ENCODE data around the gene SPAG16. TPM values are rescaled to one million over a fixed set of nuclear protein-coding genes. Genes with fewer than 3 reads are reported as not detected.

The SPAG16 gene
- total and polyA plus RNA-seq, 2 donors from 2014 or later, result 35.9 to 38.5 TPM

- no peaks in the 10 kb centered on the region for H3K4me1 ChIP-seq (ENCODE audit: control insufficient read depth in 2 of 3, insufficient read depth in 2 of 3, low read depth in 1 of 3, low read length in 3 of 3)
- no peak overlapping the region for H3K9ac ChIP-seq (ENCODE audit: low read length in 3 of 3)
- intact Hi-C loops (cut with DNase I), result no loop called here
- TF ChIP-seq CTCF (IDR thresholded peaks at IDR 0.05; ENCODE audit: borderline replicate concordance, extremely low read depth, insufficient read depth), result no peak
- no peak for DNase-seq
- no peak overlapping the region for H3K27ac ChIP-seq (ENCODE audit: low read depth in 2 of 2, low read length in 2 of 2)
- no peak for FAIRE-seq
- H3K9me3 ChIP-seq (ENCODE audit: control insufficient read depth in 2 of 3, insufficient read depth in 1 of 3, low read length in 3 of 3), result no peaks in the 10 kb centered on the region
- no peak overlapping the region for H3K4me3 ChIP-seq (ENCODE audit: low read length in 3 of 3)
- H3K36me3 ChIP-seq (ENCODE audit: control insufficient read depth in 2 of 3, insufficient read depth in 3 of 3, low read length in 3 of 3), result no peaks in the 10 kb centered on the region
- no peaks in the 10 kb centered on the region for H3K27me3 ChIP-seq (ENCODE audit: control insufficient read depth, insufficient read depth, low read length)
These were observed 1082.9 kb downstream of the SPAG16 start for GRCh38 chr2:214367171-214367570.

- H3K9me3 ChIP-seq (ENCODE audit: control insufficient read depth in 2 of 3, insufficient read depth in 1 of 3, low read length in 3 of 3), result no peaks in the 10 kb centered on the region
- intact Hi-C loops (cut with DNase I), result no loop called here
- H3K4me3 ChIP-seq (ENCODE audit: low read length in 3 of 3), result no peak overlapping the region
- H3K9ac ChIP-seq (ENCODE audit: low read length in 3 of 3), result no peak overlapping the region
- FAIRE-seq (no peak), DNase-seq (no peak)
- no peaks in the 10 kb centered on the region for H3K4me1 ChIP-seq (ENCODE audit: control insufficient read depth in 2 of 3, insufficient read depth in 2 of 3, low read depth in 1 of 3, low read length in 3 of 3)
- TF ChIP-seq CTCF (IDR thresholded peaks at IDR 0.05; ENCODE audit: borderline replicate concordance, extremely low read depth, insufficient read depth), result no peak
- H3K36me3 ChIP-seq (ENCODE audit: control insufficient read depth in 2 of 3, insufficient read depth in 3 of 3, low read length in 3 of 3), result no peaks in the 10 kb centered on the region
- H3K27ac ChIP-seq (ENCODE audit: low read depth in 2 of 2, low read length in 2 of 2), result no peak overlapping the region
- H3K27me3 ChIP-seq (ENCODE audit: control insufficient read depth, insufficient read depth, low read length), result no peaks in the 10 kb centered on the region
These were observed 1092.5 kb downstream of the SPAG16 start for GRCh38 chr2:214376618-214377285.

DNA sequence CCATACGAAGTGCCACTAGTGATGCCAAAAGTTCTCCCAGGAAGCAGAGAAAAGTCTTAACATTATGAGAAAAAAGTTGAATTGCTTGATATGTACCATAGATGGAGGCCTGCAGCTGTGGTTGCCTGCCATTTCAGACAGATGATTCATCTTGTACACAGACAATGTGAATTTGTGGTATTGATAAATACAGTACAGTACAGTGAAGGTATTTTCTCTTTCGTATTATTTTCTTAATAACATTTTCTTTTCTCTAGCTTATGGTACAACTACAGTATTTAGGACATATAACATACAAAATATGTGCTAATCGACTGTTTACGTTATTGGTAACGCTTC is 1093.0 kb downstream of the SPAG16 start:
- H3K36me3 ChIP-seq (ENCODE audit: control insufficient read depth in 2 of 3, insufficient read depth in 3 of 3, low read length in 3 of 3), result no peaks in the 10 kb centered on the region
- no peak for DNase-seq
- H3K9ac ChIP-seq (ENCODE audit: low read length in 3 of 3), result no peak overlapping the region
- no peak for TF ChIP-seq CTCF (IDR thresholded peaks at IDR 0.05; ENCODE audit: borderline replicate concordance, extremely low read depth, insufficient read depth)
- no peaks in the 10 kb centered on the region for H3K9me3 ChIP-seq (ENCODE audit: control insufficient read depth in 2 of 3, insufficient read depth in 1 of 3, low read length in 3 of 3)
- no peak for FAIRE-seq
- no peak overlapping the region for H3K27ac ChIP-seq (ENCODE audit: low read depth in 2 of 2, low read length in 2 of 2)
- H3K4me3 ChIP-seq (ENCODE audit: low read length in 3 of 3), result no peak overlapping the region
- intact Hi-C loops (cut with DNase I), result no loop called here
- H3K27me3 ChIP-seq (ENCODE audit: control insufficient read depth, insufficient read depth, low read length), result no peaks in the 10 kb centered on the region
- no peaks in the 10 kb centered on the region for H3K4me1 ChIP-seq (ENCODE audit: control insufficient read depth in 2 of 3, insufficient read depth in 2 of 3, low read depth in 1 of 3, low read length in 3 of 3)

Data from kidney (tissue), 14 donors.